HCT116 (cell line): ENCODE data around the gene AADAT. TPM values are rescaled to one million over a fixed set of nuclear protein-coding genes. Genes with fewer than 3 reads are reported as not detected.

Experiments
- ATAC-seq: fragments of 200-7000 bp; cut with Tn5 transposase; 2 replicates; pipeline ENCODE4 v1.9.1; 2020; ENCODE audit warnings: mild to moderate bottlenecking, moderate library complexity
- BruUV-seq: library from RNA; stranded (reverse); fragments of 400-500 nt; replicated peaks from 2 replicates; lab custom pipeline; 2021; lab: Mats Ljungman, UMichigan
- CTCF ChIA-PET: fragments of 300-600 bp; sonication (Branson Sonifier 250); formaldehyde crosslinking; loops from one replicate; lab custom pipeline; 2021; ENCODE audit warnings: antibody characterized with exemption; lab: Charles Lee
- POLR2A ChIA-PET: fragments of 300-600, 350-600 bp; sonication (Branson Sonifier 250); formaldehyde crosslinking; loops from one replicate; lab custom pipeline; 2021; ENCODE audit warnings: antibody characterized with exemption; lab: Charles Lee
- RAD21 ChIA-PET, 2 experiments: fragments of 300-600 bp; sonication (Branson Sonifier 250); formaldehyde crosslinking; loops; one replicate each; lab custom pipeline; 2023; ENCODE audit warnings: low total read pairs in 2 of 2; ENCODE audit not compliant: uncharacterized antibody in 2 of 2, unreplicated experiment in 2 of 2, low non-redundant PET in 1 of 2; lab: Charles Lee
- DNase-seq: peaks from one replicate; pipeline ENCODE4 v3.0.0-alpha.2; 2010; ENCODE audit warnings: low read depth, low spot score
- H2AFZ ChIP-seq: fragments of 200-600 bp; shearing (Covaris generic), sonication (generic); 2 replicates; pipeline ENCODE4 v1.6.1; 2017; ENCODE audit warnings: low read depth, mixed run types, mixed read lengths, antibody characterized with exemption, low read length; ENCODE audit not compliant: poor library complexity, severe bottlenecking
- H3K27ac ChIP-seq: 2 replicates; pipeline ENCODE4 v1.5.1; 2012; ENCODE audit warnings: low read depth, low read length
- H3K27me3 ChIP-seq: fragments of 200-600 bp; sonication (generic); 2 replicates; pipeline ENCODE4 v1.6.1; 2016; ENCODE audit warnings: mixed run types, low read length, mixed read lengths; ENCODE audit not compliant: insufficient read depth
- H3K36me3 ChIP-seq, 2 experiments: fragments of 200-500 bp in 1 of 2; fragments of 200-600 bp in 1 of 2; sonication (Bioruptor generic) in 1 of 2; sonication (generic) in 1 of 2; 2 replicates each; pipeline versions ENCODE4 v1.5.1 to v1.6.1; 2014 to 2016; ENCODE audit warnings: low read length in 2 of 2, inconsistent platforms in 1 of 2, mixed read lengths in 1 of 2, mixed run types in 1 of 2; ENCODE audit not compliant: insufficient read depth in 2 of 2, control insufficient read depth in 1 of 2
- H3K4me1 ChIP-seq, 2 experiments: fragments of 200-600 bp in 1 of 2; sonication (generic) in 1 of 2; 2 replicates each; pipeline versions ENCODE4 v1.5.1 to v1.6.1; 2012 to 2017; ENCODE audit warnings: low read length in 2 of 2, inconsistent platforms in 1 of 2, mild to moderate bottlenecking in 1 of 2, mixed read lengths in 1 of 2, mixed run types in 1 of 2, moderate library complexity in 1 of 2; ENCODE audit not compliant: insufficient read depth in 2 of 2, control insufficient read depth in 1 of 2
- H3K4me2 ChIP-seq: fragments of 200-600 bp; sonication (generic); 2 replicates; pipeline ENCODE4 v1.6.1; 2017; ENCODE audit warnings: mixed run types, low read length, mixed read lengths
- H3K4me3 ChIP-seq, 2 experiments: fragments of 200-600 bp in 1 of 2; sonication (generic) in 1 of 2; replicated peaks in 1 of 2; 2 replicates each; pipeline ENCODE4 v1.5.1; 2011 to 2016; ENCODE audit warnings: low read length in 2 of 2, control low read depth in 1 of 2, low read depth in 1 of 2, mild to moderate bottlenecking in 1 of 2, mixed read lengths in 1 of 2, mixed run types in 1 of 2
- H3K79me2 ChIP-seq: fragments of 200-600 bp; sonication (generic); 2 replicates; pipeline ENCODE4 v1.6.1; 2017; ENCODE audit warnings: mild to moderate bottlenecking, mixed run types, low read length, moderate library complexity, mixed read lengths; ENCODE audit not compliant: insufficient read depth
- H3K9ac ChIP-seq: fragments of 200-600 bp; sonication (generic); 2 replicates; pipeline ENCODE4 v1.6.1; 2016; ENCODE audit warnings: low read length, mixed read lengths
- H3K9me2 ChIP-seq: fragments of 200-600 bp; sonication (generic), shearing (Covaris generic); 2 replicates; pipeline ENCODE4 v1.6.1; 2017; ENCODE audit warnings: mixed run types, mild to moderate bottlenecking, moderate library complexity; ENCODE audit not compliant: insufficient read depth
- H3K9me3 ChIP-seq, 2 experiments: fragments of 200-500 bp in 1 of 2; fragments of 200-600 bp in 1 of 2; sonication (Bioruptor generic) in 1 of 2; sonication (generic) in 1 of 2; 2 replicates each; pipeline ENCODE4 v1.6.1; 2014 to 2017; ENCODE audit warnings: low read length in 2 of 2, mixed read lengths in 2 of 2, inconsistent platforms in 1 of 2, low read depth in 1 of 2, mild to moderate bottlenecking in 1 of 2, mixed run types in 1 of 2, moderate library complexity in 1 of 2; ENCODE audit not compliant: control insufficient read depth in 1 of 2, insufficient read depth in 1 of 2
- H4K20me1 ChIP-seq: fragments of 200-600 bp; sonication (generic), shearing (Covaris generic); 2 replicates; pipeline ENCODE4 v1.6.1; 2017; ENCODE audit warnings: mixed run types, mild to moderate bottlenecking, moderate library complexity; ENCODE audit not compliant: insufficient read depth
- CEBPB ChIP-seq: IDR thresholded peaks from 2 replicates; pipeline ENCODE4 v1.6.1; 2012; ENCODE audit warnings: low read depth
- EGR1 ChIP-seq: IDR thresholded peaks from 2 replicates; pipeline ENCODE4 v1.6.1; 2012; ENCODE audit warnings: low read depth
- EZH2 ChIP-seq: fragments of 200-600 bp; sonication (generic); IDR thresholded peaks from 2 replicates; pipeline ENCODE4 v1.6.1; 2017; ENCODE audit warnings: antibody characterized with exemption, mixed run types
- EZH2phosphoT487 ChIP-seq: fragments of 200-600 bp; IDR thresholded peaks from 2 replicates; pipeline ENCODE4 v1.6.1; 2018; ENCODE audit warnings: antibody characterized with exemption, borderline replicate concordance
- FOSL1 ChIP-seq: IDR thresholded peaks from 2 replicates; pipeline ENCODE4 v1.6.1; 2012; ENCODE audit warnings: low read depth
- SRF ChIP-seq: IDR thresholded peaks from 2 replicates; pipeline ENCODE4 v1.6.1; 2012; ENCODE audit warnings: low read depth
- YY1 ChIP-seq: IDR thresholded peaks from 2 replicates; pipeline ENCODE4 v1.6.1; 2011; ENCODE audit warnings: low read length, low read depth, moderate library complexity, mild to moderate bottlenecking; ENCODE audit not compliant: insufficient replicate concordance; ENCODE audit errors: extremely low read depth
- ZNF274 ChIP-seq: fragments of 200-500 bp; sonication (Bioruptor generic); IDR thresholded peaks from 2 replicates; pipeline ENCODE4 v1.6.1; 2014; ENCODE audit warnings: mild to moderate bottlenecking, low read depth, low read length, inconsistent platforms
- intact Hi-C: fragments of 100-400 bp; cut with micrococcal nuclease; formaldehyde crosslinking; loops from 2 replicates; pipeline ENCODE4 v1.10.0; 2022
- total RNA-seq: library from RNA; stranded (reverse); gene quantifications from one replicate; pipeline ENCODE4 v1.2.1, GENCODE V29; 2021; ENCODE audit not compliant: unreplicated experiment
- TF ChIP-seq, protein P1 (sequence below): IDR thresholded peaks from 2 replicates; pipeline ENCODE4 v1.6.1; 2012; ENCODE audit warnings: low read depth
- TF ChIP-seq, protein P2 (sequence below): IDR thresholded peaks from 2 replicates; pipeline ENCODE4 v1.6.1; 2012

The AADAT gene
- total RNA-seq, 1 experiment from 2014 or later, result 15.4 TPM

DNA sequence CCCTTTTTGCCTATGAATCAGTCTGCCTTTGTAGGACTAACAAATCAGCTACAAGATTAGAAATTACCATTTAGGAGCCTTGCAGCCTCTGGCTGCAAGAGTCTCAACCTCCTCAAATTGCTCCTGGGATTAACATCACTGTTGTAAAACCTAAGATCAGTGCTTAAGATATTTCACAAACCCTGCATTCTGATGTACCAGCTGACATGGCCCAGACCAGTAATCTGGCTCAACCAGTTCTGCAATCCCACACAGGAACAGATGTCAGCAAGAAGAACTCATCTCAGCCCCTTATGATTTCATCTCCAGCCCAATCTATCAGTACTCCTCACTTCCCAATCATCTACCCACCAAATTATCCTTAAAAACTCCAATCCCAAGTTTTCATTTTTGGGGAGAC is 32.5 kb upstream of the AADAT start:
- intact Hi-C loops, result no loop called here
- H3K9ac ChIP-seq, result no peak overlapping the region
- ChIA-PET CTCF (no interaction called here), POLR2A (no interaction called here), RAD21 (no interaction called here)
- no peaks in the 10 kb centered on the region for H4K20me1 ChIP-seq
- no peaks in the 10 kb centered on the region for H3K9me3 ChIP-seq
- no peak for TF ChIP-seq YY1
- TF ChIP-seq, protein P1, sequence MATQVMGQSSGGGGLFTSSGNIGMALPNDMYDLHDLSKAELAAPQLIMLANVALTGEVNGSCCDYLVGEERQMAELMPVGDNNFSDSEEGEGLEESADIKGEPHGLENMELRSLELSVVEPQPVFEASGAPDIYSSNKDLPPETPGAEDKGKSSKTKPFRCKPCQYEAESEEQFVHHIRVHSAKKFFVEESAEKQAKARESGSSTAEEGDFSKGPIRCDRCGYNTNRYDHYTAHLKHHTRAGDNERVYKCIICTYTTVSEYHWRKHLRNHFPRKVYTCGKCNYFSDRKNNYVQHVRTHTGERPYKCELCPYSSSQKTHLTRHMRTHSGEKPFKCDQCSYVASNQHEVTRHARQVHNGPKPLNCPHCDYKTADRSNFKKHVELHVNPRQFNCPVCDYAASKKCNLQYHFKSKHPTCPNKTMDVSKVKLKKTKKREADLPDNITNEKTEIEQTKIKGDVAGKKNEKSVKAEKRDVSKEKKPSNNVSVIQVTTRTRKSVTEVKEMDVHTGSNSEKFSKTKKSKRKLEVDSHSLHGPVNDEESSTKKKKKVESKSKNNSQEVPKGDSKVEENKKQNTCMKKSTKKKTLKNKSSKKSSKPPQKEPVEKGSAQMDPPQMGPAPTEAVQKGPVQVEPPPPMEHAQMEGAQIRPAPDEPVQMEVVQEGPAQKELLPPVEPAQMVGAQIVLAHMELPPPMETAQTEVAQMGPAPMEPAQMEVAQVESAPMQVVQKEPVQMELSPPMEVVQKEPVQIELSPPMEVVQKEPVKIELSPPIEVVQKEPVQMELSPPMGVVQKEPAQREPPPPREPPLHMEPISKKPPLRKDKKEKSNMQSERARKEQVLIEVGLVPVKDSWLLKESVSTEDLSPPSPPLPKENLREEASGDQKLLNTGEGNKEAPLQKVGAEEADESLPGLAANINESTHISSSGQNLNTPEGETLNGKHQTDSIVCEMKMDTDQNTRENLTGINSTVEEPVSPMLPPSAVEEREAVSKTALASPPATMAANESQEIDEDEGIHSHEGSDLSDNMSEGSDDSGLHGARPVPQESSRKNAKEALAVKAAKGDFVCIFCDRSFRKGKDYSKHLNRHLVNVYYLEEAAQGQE, result no peak
- TF ChIP-seq EGR1, result no peak
- TF ChIP-seq SRF, result no peak
- no peak for TF ChIP-seq EZH2phosphoT487
- no peak for TF ChIP-seq ZNF274
- no peak for TF ChIP-seq CEBPB
- TF ChIP-seq, protein P2, sequence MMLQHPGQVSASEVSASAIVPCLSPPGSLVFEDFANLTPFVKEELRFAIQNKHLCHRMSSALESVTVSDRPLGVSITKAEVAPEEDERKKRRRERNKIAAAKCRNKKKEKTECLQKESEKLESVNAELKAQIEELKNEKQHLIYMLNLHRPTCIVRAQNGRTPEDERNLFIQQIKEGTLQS, result no peak
- no peak for TF ChIP-seq FOSL1
- no peak for TF ChIP-seq EZH2
- no peaks in the 10 kb centered on the region for H3K27me3 ChIP-seq
- H3K4me2 ChIP-seq, result no peak overlapping the region
- BruUV-seq, result no TSS peak
- no peak for DNase-seq
- no peaks in the 10 kb centered on the region for H3K36me3 ChIP-seq
- H3K9me2 ChIP-seq, result no peaks in the 10 kb centered on the region
- H2AFZ ChIP-seq, result no peak overlapping the region
- H3K79me2 ChIP-seq, result no peaks in the 10 kb centered on the region
- H3K4me3 ChIP-seq, result no peak overlapping the region
- no peak overlapping the region for H3K27ac ChIP-seq
- ATAC-seq, result no peak
- H3K4me1 ChIP-seq, result no peaks in the 10 kb centered on the region; a peak in 1 of 4 replicates
